HG03342 (cell line): ENCODE results near the gene SYNE2.

Source experiments
- ATAC-seq: cut with Tn5 transposase; IDR thresholded peaks from one replicate; pipeline ENCODE4 v1.9.1; 2021; ENCODE audit warnings: mild to moderate bottlenecking, moderate library complexity; ENCODE audit not compliant: unreplicated experiment

The SYNE2 gene

DNA sequence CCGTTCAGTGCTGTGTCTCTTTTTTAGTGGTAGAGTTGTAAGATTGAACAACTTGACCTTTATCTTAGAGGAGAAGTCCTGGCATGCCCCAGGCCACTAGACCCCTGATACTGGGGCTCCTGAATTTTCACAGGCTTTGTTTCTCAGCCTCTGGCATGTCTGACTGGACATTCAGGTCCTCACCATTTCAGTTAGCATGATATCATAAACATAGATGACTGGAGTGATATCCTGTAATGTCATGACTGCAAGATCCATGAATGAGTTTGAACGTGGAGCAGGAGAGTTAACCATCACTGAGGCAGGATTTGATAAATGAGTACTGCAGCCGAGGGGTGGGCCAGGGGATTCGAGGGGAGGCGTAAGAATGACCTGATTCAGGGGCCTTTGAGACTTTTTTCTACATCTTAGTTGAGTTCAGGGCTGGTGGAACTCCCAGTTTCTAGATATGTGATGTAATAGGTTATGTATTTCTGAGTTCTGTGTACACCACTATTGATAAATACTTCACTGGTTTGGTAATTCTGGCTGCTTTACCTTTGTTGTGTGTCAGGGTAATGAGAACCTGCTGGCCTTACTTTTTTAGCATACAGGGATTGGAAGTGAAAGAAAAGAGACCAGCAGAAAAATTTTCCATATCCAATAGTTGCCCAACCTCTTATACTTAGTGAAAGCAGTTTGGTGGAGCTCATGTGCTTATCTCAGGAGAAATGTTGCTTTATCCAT lies 217.0 kb downstream of the SYNE2 start:
- ATAC-seq, result no peak

- ATAC-seq, result no peak
Measured at GRCh38 chr14:64074961-64075612, 222.3 kb downstream of the SYNE2 start.

DNA sequence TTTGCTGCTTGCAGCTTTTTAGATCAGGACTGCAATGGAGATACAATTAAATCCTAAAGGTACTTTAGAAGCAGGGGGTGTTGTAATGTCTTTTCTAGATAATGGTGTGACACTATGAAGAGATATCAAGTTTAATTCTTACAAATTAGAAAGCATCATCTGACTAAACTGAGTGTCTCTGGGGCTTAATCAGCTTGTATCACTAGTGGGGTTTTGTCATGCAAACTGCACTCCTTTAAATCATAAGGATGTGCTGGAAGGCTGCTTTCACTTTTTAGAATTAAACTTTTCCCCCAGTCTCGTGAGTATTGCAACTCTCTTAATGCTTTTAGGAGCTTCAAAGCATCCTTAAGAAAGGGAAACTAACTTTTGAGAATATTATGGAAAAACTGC lies 222.8 kb downstream of the SYNE2 start:
- no peak for ATAC-seq

GRCh38 chr14:64080452-64080851 lies 227.6 kb downstream of the SYNE2 start:
- no peak for ATAC-seq

DNA sequence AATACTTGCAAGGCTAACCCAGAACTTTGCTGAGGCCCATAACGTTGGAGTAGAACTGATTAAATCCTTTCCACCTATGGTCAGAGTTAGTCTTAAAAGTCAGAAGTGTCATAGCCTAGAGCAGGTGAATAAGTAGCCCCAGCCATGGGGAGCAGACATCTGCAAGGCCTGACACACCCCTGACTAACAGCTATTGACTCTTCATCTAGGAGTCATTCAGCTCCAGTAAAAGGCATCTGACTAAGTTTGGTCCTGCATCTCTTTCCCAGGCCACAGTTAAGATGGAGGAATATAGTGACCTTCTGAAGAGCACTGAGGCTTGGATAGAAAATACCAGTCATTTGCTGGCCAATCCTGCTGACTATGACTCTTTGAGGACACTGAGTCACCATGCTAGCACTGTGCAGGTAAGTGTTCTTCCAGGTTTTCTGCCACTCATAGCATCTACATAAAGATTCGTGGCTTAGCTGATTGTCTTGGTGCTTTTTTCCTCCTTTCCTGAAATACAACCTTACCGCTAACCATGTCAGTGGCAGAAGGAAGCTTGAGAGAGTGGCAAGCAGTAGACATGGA lies 228.5 kb downstream of the SYNE2 start:
- ATAC-seq, result no peak

GRCh38 chr14:64082837-64083236 lies 230.0 kb downstream of the SYNE2 start:
- ATAC-seq, result no peak

DNA sequence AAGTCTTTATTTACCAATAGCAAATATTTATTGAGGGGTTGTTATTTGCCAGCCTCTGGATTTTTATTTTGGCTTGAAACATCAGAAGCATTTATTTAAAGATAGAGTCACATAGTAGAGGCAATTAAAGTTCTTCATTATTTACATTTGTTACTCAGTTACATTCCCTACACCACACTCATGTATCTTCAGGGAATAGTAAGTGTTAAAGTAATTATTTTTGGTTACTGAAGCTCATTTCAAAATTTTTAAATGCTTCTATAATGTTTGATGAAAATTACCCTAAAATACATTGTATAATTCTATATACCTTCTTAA lies 235.8 kb downstream of the SYNE2 start:
- ATAC-seq, result no peak

DNA sequence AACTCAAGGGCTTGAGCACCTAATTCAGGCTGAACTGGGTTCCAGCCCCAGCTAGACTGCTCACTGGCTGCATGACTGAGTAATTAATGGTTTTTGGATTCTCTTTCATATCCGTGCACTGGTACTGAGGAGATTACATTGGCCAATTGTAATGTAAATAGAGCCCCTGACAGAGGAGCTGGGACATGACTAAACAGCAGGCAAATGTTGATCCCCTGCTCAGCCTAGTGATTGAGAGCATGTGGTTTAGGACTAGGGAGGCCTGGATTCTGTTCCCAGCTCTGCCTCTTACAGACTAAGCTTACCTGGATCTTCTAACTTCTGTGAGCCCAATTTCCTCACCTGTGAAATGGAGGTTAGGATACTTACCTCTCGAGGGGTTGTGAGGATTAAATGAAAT lies 237.1 kb downstream of the SYNE2 start:
- no peak for ATAC-seq

DNA sequence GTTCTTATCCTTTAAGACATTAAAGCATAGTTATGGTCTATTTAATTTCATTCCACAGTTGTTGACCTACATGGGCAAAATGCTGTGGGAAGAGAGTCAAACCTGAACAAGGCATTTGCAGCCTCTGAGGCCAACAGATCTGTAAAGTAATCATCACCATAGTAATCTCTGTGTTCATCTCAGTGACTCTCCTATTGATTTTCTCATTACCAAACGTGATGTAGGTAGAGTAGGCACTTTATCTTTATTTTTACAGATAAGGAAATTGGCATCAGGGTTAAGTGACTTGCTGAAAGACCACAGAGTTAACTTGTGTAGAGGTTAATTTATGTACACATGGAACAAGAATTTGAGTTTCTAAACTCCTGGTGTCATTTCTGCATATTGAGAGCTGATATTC lies 238.4 kb downstream of the SYNE2 start:
- ATAC-seq, result no peak

- no peak for ATAC-seq
Measured at GRCh38 chr14:64092338-64092737, 239.5 kb downstream of the SYNE2 start.

- ATAC-seq, result no peak
Measured at GRCh38 chr14:64092940-64093339, 240.1 kb downstream of the SYNE2 start.

DNA sequence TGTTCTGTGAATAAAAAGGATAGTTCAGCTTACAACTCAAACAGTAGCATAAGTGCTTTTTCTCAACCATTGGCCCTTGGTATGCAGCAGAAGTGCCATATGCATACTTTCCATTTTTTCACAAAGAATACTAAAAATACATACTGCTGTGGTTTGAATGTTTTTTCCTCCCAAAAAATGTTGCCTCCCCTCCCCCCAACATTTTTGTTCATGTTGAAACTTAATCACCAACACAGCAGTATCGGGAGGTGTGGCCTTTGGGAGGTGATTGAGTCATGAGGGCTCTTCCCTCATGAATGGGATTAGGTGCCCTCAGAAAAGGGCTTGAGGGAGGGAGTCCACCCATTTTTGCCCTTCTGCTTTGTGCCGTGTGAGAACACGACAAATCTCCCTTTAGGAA lies 242.8 kb downstream of the SYNE2 start:
- ATAC-seq, result no peak

DNA sequence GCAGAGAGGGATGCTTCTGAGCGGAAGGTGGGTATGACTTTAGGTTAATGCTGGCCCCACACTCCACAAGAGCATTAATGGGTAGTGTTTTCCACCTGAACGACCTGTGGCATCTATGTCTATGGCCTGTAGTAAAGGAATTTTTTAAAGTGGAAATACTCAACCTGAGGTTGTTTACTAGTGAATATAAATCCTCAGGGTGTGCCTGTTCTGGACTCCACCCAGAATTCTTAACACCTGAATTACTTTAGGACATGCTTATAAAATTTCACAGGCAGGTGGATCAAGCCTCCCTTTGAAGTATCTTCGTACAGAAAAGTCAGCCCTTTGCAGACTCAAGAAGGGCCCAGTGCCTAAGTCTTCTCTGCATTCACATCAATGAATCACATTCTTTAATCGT lies 245.3 kb downstream of the SYNE2 start:
- ATAC-seq, result no peak

GRCh38 chr14:64107438-64107837 lies 254.6 kb downstream of the SYNE2 start:
- ATAC-seq, result no peak

- no peak for ATAC-seq
Measured at GRCh38 chr14:64109819-64110554, 257.2 kb downstream of the SYNE2 start.

- no peak for ATAC-seq
Measured at GRCh38 chr14:64110802-64111201, 258.0 kb downstream of the SYNE2 start.

GRCh38 chr14:64112867-64113678 lies 260.3 kb downstream of the SYNE2 start:
- no peak for ATAC-seq

DNA sequence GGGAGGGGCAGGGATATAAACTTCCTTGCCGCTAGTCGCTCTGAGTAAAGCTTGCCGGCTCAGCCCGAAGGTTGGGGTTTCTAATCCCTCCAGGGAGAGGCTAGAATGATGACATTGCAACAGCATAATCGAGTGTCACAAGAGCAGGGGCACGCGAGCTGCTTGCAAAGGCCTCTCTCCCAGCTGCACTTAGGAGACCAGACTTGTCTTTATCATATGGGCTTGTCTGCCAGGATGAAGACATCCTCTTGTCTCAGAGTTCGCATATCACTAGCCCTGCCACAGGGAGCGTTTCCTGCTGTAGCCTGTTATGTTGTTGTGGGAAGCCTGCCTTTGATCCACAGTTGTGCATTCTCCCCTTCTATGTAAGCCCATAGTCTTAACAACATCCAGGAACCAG lies 261.4 kb downstream of the SYNE2 start:
- no peak for ATAC-seq

- no peak for ATAC-seq
Measured at GRCh38 chr14:64114796-64115195, 262.0 kb downstream of the SYNE2 start.

GRCh38 chr14:64115401-64115800 lies 262.6 kb downstream of the SYNE2 start:
- ATAC-seq, result no peak
